HL-60 (cell line): Measurements from ENCODE around the gene RPS6KC1.

Experiments
- DNase-seq, 2 experiments: peaks; one replicate each; pipeline ENCODE4 v3.0.0-alpha.2; 2010 to 2020; ENCODE audit warnings: low read depth in 1 of 2, low spot score in 1 of 2
- H3K27ac ChIP-seq: fragments of 250-450 bp; sonication (Bioruptor Pico); replicated peaks from 2 replicates; pipeline ENCODE4 v1.5.1; 2020; ENCODE audit warnings: mild to moderate bottlenecking, moderate library complexity
- H3K27me3 ChIP-seq: fragments of 250-450 bp; sonication (Bioruptor Pico); 2 replicates; pipeline ENCODE4 v1.5.1; 2021; ENCODE audit warnings: mild to moderate bottlenecking, moderate library complexity; ENCODE audit not compliant: insufficient read depth, poor library complexity, severe bottlenecking
- H3K4me3 ChIP-seq: replicated peaks from 2 replicates; pipeline ENCODE4 v1.5.1; 2011; ENCODE audit warnings: mild to moderate bottlenecking, control low read depth, low read length; ENCODE audit not compliant: insufficient read depth
- CTCF ChIP-seq: IDR thresholded peaks from one replicate; pipeline ENCODE4 v1.5.1; 2011; ENCODE audit warnings: low read length, control low read depth, inconsistent platforms; ENCODE audit not compliant: insufficient read depth
- GABPA ChIP-seq: IDR thresholded peaks from 2 replicates; pipeline ENCODE4 v1.6.1; 2012; ENCODE audit warnings: low read depth
- POLR2AphosphoS5 ChIP-seq: IDR thresholded peaks from 2 replicates; pipeline ENCODE4 v1.6.1; 2012; ENCODE audit warnings: low read depth
- SPI1 ChIP-seq: IDR thresholded peaks from 2 replicates; pipeline ENCODE4 v1.6.1; 2012; ENCODE audit warnings: low read depth, mild to moderate bottlenecking, borderline replicate concordance
- TF ChIP-seq, protein P1 (sequence below): IDR thresholded peaks from 2 replicates; pipeline ENCODE4 v1.6.1; 2012; ENCODE audit warnings: low read depth; ENCODE audit not compliant: insufficient replicate concordance

RPS6KC1 gene

DNA sequence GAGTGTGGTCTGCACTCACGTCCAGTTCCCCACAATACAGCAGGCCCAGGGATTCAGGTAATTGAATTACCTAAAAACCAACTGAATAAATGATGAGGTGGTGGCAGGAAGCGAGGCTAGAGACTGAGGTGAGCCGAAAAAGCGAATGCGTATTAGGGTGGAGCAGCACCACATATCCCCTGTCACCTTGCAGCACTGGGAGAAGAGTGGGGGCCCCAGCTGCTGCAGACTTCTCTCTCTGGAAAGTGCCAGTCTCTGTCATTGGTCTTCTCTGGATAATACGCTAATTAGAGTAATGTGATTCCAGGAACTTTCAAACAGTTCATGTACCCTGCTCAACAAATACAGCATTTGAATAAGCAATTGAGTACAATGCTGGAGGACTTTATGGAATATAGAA lies 199.0 kb downstream of the RPS6KC1 start:
- Histone ChIP-seq H3K27me3 (no peaks in the 10 kb centered on the region), H3K27ac (no peak overlapping the region), H3K4me3 (no peak overlapping the region)
- TF ChIP-seq CTCF, result no peak
- no peak for TF ChIP-seq GABPA
- TF ChIP-seq SPI1, result no peak
- TF ChIP-seq POLR2AphosphoS5, result no peak
- TF ChIP-seq, protein P1, sequence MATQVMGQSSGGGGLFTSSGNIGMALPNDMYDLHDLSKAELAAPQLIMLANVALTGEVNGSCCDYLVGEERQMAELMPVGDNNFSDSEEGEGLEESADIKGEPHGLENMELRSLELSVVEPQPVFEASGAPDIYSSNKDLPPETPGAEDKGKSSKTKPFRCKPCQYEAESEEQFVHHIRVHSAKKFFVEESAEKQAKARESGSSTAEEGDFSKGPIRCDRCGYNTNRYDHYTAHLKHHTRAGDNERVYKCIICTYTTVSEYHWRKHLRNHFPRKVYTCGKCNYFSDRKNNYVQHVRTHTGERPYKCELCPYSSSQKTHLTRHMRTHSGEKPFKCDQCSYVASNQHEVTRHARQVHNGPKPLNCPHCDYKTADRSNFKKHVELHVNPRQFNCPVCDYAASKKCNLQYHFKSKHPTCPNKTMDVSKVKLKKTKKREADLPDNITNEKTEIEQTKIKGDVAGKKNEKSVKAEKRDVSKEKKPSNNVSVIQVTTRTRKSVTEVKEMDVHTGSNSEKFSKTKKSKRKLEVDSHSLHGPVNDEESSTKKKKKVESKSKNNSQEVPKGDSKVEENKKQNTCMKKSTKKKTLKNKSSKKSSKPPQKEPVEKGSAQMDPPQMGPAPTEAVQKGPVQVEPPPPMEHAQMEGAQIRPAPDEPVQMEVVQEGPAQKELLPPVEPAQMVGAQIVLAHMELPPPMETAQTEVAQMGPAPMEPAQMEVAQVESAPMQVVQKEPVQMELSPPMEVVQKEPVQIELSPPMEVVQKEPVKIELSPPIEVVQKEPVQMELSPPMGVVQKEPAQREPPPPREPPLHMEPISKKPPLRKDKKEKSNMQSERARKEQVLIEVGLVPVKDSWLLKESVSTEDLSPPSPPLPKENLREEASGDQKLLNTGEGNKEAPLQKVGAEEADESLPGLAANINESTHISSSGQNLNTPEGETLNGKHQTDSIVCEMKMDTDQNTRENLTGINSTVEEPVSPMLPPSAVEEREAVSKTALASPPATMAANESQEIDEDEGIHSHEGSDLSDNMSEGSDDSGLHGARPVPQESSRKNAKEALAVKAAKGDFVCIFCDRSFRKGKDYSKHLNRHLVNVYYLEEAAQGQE, result no peak
- DNase-seq, result no peak

- no peaks in the 10 kb centered on the region for H3K27me3 ChIP-seq
- H3K27ac ChIP-seq, result no peak overlapping the region
- DNase-seq, result no peak
- no peak overlapping the region for H3K4me3 ChIP-seq
- TF ChIP-seq GABPA (no peak), POLR2AphosphoS5 (no peak), CTCF (no peak), SPI1 (no peak)
- TF ChIP-seq, protein P1, result no peak
Observed at GRCh38 chr1:213250446-213250845, 199.4 kb downstream of the RPS6KC1 start.

GRCh38 chr1:213251972-213252371 lies 200.9 kb downstream of the RPS6KC1 start:
- no peak for DNase-seq
- H3K27me3 ChIP-seq, result no peaks in the 10 kb centered on the region
- no peak for TF ChIP-seq SPI1
- no peak for TF ChIP-seq GABPA
- TF ChIP-seq CTCF, result no peak
- no peak for TF ChIP-seq POLR2AphosphoS5
- TF ChIP-seq, protein P1, result no peak
- no peak overlapping the region for H3K4me3 ChIP-seq
- no peak overlapping the region for H3K27ac ChIP-seq
